SK-N-MC (cell line): ENCODE results near the gene CTNNAL1.

Experiments used
- EZH2 ChIP-seq: fragments of 200-600 bp; sonication (generic); IDR thresholded peaks from one replicate; pipeline ENCODE4 v1.6.1; 2017; ENCODE audit warnings: antibody characterized with exemption
- POLR2AphosphoS5 ChIP-seq: IDR thresholded peaks from 2 replicates; pipeline ENCODE4 v1.6.1; 2012; ENCODE audit warnings: mild to moderate bottlenecking, low read depth, low read length, borderline replicate concordance

GRCh38 chr9:109010746-109011145 is 2.6 kb downstream of the CTNNAL1 start:
- TF ChIP-seq POLR2AphosphoS5 = no peak
- TF ChIP-seq EZH2 = no peak
